Measurements from ENCODE around the gene GAL. TPM values are rescaled to one million over a fixed set of nuclear protein-coding genes. Genes with fewer than 3 reads are reported as not detected.

The GAL gene
- total RNA-seq, 1 donor from 2014 or later, result 0.34 TPM

DNA sequence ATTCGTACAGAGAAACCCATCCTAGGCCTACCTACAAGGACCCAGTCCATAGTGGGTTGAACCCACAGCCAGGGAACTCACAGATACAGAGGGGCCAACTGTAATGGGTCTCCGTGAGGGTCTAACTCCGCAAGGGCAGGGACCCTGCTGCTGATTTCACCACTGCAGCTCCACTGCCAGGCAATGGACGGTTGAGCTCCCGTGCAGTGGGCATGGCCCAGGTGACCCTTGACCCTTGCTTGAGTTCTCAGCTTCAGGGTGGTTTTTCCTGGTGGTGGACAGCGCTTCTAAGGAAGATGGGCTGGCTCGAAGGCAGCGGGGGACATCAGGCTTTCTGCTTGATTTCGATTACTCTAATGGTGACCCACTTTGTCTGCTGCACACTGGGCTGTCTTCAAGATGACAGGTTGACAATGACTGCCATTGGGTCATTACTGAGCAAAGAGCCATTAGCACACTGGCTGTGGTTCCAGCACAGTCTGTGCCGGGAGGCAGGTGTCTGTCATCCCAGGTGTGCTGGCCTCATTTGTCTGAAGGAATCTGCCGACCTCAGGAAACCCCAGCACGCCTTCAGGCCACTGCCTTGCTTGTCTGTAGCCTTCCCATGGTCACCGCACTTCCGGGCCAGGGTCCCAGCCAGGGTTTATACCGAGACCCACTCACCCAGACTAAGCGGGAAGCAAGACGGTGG is 3.7 kb upstream of the GAL start:
- intact Hi-C loops (cut with micrococcal nuclease), result no loop called here

- intact Hi-C loops (cut with micrococcal nuclease), result no loop called here
These were observed 1.8 kb upstream of the GAL start for GRCh38 chr11:68682531-68682961.

GRCh38 chr11:68683121-68683520 is 1.2 kb upstream of the GAL start:
- intact Hi-C loops (cut with micrococcal nuclease), result no loop called here

DNA sequence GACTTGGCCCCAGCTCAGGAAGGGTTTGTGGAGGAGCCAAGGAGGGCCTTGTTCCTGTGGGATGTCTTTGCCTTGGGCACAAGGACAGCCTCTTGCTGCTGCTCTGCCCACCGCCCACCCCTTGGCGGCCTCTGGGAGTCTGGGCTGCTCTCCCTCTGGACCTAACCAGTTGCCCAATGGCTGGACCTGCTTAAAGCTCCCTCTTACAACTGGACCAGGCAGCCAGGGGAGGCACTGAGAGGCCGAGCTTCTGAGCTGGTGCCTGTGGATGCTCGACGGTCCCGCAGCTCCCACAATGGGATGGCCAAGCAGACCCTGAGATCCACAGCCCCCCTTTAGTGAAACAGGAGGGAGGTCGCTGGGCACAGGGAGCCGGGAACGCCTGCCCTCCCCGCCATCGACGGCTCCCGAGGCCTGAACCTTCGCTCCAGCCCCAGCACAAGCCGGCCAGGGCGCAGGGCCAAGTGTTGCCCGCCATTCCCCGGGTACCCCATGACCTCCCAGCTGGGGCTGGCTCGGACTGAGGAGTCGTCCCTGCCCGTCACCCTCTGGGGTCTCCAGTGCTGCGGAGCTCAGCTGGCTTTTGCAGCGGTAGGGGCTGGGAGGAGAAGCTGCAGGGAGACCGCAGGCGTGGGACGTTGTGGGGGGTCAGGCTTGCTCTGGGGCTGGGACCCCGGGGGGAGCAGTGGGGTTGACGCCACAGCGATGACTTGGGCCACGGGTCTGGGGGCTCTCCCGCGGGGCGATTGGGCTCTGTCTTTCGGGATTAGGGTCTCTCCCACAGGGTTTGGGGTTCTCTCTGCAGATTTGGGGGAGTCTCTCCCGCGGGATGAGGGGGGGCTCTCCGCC is 584 bp upstream of the GAL start:
- intact Hi-C loops (cut with micrococcal nuclease), result no loop called here

- intact Hi-C loops (cut with micrococcal nuclease), result no loop called here
These were observed 1.5 kb downstream of the GAL start for GRCh38 chr11:68685656-68686380.

DNA sequence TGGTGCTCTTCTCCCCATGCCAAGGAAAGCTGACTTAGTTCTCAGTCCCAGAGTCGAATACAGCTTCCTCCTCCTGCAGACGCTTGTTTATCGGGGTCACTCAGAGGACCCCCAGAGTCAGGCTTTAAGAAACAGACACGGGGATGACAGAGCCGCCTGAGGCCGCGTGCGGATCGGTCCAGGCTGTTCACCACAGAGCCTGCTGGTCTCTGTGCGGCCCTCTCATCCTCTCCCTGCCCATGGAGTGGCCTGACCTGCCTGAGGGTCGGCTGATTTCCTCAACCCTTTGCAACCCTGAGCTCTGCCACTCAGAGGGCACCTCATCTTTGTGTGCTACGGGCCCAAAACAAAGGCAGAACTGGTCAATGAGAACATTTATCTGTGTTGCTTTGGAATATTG is 2.1 kb downstream of the GAL start:
- intact Hi-C loops (cut with micrococcal nuclease), result no loop called here

DNA sequence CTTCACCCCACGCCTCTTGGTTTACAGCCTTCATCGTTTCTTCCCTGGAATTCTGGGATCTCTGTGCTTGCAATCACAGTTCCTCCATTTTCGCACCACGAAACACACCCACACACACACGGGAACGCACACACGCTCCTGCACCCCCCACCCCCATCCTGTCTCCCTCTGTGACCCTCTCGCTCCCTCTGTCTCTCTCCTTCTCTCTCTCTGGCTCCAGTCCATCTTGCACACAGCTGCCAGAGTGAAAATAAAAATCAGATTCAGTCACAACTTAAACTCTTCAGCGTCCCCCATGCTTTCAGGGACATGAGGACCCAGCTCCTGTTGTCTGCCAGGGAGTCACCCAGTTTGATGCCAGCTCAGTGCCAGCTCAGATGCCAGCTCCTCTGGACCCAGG is 3.0 kb downstream of the GAL start:
- intact Hi-C loops (cut with micrococcal nuclease), result no loop called here

DNA sequence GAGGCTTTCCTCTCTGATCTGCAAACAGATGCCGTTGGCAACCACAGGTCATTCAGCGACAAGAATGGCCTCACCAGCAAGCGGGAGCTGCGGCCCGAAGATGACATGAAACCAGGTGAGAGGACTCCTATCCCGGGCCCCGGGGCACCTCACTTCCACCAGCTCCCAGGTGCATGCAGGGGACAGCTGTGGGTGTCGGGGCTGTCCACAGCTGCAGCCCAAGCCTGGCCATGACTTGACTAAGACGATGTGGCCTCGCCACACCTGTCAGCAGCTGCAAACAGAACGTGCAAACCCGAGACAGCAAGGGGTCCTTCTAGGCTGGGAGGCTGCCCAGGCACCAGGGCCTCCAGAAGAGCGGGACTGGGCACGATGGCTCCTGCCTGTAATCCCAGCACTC is 3.6 kb downstream of the GAL start:
- intact Hi-C loops (cut with micrococcal nuclease), result no loop called here

GRCh38 chr11:68688881-68689280 is 4.5 kb downstream of the GAL start:
- intact Hi-C loops (cut with micrococcal nuclease), result no loop called here

DNA sequence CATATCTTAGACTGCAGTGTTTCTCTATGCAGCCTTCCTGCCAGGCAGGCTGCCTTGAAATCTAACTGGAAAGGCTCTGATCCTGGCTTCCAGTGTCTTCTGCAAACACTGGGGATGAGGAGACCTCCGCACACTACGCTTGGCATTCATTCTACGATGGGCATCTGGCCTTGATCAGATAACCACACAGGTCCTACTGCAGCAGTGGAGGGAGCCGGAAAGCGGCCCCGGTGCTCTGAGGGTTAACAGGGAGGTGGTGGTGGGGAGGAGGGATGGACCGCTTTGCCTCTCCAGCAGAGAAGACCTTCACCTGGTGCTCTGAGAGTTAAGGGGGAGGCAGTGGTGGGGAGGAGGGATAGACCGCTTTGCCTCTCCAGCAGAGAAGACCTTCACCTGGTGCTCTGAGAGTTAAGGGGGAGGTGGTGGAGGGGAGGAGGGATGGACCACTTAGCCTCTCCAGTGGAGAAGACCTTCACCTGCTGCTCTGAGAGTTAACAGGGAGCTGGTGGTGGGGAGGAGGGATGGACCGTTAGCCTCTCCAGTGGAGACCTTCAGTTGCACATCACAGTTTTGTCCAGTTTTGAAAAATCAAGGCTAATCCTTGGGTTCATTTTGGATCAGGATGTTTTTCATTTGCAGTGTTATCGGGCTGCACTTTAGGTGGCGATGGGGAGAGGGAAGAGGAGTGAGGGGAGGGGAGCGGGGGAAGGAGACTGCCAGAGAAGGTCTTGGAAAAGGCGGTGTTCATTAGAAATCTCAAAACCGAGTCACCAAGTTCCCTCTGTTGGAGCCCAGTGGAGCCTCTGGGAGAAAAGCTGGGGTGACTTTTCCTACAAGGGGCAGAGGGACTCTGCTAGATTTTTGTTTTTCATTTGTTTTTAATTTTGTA is 5.6 kb downstream of the GAL start:
- intact Hi-C loops (cut with micrococcal nuclease), result no loop called here

DNA sequence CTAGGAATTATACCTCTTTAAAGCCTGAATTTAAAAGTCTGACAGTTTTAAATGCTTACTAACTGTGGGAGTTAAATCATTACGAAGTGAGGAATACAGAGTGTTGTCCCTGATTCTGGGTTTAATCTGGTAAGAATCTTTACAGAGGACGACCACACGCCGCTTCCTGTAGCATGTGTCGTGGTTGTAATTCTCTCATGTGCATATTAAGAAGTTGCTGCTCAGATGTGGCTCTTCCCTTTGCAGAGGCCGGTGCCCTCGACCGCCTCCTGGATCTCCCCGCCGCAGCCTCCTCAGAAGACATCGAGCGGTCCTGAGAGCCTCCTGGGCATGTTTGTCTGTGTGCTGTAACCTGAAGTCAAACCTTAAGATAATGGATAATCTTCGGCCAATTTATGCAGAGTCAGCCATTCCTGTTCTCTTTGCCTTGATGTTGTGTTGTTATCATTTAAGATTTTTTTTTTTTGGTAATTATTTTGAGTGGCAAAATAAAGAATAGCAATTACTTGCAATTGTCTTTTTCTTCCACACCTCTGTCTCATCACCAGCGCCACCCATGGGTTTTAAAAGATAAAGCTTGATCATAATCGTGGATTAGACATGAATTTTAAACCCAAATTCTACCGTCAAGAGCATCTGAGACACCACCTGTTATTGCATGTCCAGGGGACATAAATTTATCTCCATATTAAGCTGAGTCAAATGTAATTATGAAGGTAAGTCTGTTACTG is 6.5 kb downstream of the GAL start:
- intact Hi-C loops (cut with micrococcal nuclease), result no loop called here

GRCh38 chr11:68691402-68691784 is 7.0 kb downstream of the GAL start:
- intact Hi-C loops (cut with micrococcal nuclease), result no loop called here

DNA sequence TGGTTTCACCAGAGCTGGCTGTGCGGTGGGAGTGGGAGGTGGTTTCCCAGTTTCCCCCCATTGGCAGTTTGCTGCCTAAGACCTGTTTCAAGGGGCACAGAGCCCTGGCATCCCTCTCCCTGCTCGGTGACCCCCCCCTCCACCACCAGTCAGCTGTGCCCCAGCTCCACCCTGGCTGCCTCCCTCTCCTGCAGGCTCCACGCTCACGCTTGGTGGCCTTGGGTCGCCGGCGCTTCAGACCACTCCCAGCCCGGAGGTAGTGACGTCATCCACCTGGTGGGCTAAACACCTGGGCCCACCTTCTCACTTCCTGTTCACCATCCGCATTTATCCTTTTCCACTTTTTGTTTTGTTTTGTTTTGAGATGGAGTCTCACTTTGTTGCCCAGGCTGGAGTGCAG is 7.8 kb downstream of the GAL start:
- intact Hi-C loops (cut with micrococcal nuclease), result no loop called here

DNA sequence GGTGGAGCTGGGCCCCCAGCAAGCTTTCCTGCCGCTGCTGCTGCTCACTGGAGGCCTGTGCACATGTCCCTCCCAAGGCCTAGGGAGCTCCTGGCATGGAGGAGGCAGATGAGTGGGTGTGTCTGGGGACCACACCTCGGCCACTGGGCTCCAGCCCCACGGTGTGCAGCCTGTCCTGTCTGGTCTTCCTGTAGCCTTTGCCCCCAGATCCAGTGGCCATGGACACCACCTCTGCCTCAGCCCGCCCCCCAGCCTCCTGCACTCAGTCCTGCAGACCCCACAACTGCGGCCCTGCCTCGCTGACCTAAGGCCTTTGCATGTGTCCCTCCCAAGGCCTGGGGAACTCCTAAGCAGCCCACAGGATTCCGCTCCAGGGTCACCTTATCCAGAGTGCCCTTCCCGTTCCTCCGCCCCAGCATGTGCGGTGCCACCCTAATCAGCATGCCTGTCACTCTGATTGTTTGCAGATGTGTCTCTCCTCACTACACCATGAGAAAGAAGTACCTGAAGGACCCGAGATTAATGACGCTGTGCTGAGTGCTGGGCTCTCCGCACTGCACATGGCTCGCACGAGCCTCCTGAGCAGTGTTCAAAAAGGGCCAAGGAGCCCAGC is 8.6 kb downstream of the GAL start:
- intact Hi-C loops (cut with micrococcal nuclease), result no loop called here

DNA sequence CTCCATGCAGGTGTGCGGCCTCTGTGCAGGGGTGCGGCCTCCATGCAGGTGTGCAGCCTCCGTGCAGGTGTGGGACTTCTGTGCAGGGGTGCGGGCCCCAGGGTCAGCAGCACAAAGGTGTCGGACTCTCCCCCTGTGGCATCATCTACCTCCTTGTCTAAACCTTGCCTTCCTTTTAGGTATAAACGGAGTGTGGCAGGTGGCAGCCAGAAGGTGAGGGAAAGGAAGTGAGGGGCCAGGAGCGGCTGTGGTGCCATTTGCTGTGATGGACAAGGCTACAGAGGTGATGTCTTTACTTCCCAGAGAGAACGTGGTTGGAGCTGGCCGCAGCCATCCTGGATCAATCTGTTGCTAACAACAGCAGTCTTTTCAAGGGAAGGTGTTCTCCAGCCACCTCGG is 9.1 kb downstream of the GAL start:
- intact Hi-C loops (cut with micrococcal nuclease), result no loop called here

DNA sequence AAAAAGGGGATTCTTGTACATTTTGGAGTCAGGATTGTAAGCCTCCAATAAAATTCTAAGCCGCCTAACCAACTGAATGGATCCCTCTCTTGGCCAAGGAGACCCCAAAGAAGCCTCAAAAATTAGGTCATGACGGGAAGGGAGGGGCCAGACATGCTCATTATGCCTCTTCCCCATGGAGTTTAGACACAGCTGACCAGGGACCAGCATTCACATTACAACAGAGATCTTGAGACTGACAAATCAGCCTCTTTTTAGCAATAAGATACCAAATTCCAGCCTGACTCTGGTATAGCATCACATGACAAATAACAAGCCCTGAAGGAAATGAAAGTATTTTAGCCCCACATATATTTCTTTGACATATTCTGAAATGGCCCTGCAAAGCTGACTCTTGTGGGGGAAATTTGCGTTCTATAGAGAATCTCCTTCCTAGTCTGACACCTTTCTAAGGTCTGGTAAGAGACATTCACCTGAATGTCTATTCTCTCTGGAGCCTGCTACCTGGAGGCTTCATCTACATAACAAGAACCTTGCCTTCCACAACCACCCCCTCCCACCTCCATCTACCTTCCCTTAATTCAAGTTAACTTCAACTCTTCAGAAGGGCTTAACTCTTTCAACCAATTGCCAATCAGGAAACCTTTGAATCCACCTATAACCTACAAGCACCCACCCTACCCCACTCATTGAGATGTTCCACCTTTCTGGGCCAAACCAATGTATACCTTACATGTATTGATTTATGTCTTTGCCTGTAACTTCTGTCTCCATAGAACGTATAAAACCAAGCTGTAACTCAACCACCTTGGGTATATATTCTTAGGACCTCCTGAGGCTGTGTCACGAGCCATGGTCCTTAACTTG is 10.3 kb downstream of the GAL start:
- intact Hi-C loops (cut with micrococcal nuclease), result no loop called here

DNA sequence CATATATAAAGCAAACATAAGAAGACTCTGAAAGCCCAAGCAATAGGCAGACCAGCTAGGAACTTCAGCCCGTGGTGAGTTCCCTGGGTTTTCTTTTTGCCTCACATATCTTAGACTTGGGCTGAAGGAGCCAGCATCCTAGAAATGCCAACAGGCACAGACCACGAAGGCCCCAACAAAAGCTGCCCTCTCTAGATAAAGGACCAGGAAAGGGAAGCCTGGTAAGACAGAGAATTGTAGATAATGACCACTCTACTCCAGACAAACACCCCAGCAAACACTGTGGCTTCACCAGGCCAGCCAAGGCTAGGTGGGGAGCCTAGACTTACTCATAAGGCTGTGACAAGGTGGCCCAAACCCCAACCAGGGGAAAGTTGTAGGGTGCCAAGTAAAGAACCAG is 11.2 kb downstream of the GAL start:
- intact Hi-C loops (cut with micrococcal nuclease), result no loop called here

DNA sequence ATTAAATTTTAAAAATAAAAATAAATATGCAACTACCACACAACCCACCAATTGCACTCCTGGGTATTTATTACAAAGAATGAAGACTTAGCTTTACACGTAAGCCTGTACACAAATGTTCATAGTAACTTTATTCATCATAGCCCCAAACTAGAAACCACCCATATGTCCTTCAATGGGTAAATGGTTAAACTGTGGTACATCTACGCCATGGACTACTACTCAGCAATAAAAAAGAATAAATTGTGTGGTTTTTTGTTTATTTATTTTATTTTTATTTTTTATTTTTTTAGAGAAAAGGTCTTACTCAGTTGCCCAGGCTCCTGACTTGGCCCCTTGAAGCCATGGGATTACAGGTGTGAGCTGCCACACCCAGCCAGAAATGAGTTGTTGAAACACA is 14.6 kb downstream of the GAL start:
- intact Hi-C loops (cut with micrococcal nuclease), result no loop called here

DNA sequence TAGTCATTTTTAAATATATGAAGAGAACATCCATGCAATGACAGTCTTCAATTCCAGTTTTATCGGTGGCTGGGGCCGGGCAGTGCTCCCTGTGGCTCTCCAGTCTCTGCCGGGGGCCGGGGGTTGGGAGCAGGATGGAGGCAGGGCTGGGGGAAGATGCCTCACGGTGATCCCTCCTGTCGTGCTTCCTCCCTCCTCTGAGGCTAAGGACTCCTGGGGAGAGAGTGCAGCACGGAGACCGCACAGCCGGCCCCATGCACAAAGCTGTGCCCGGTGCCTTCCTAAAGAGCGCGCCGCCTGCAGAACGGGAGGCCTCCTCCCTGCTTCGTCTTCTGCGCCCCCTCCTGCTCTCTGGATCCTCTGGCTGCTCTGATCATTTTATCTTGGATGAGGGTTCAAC is 20.5 kb downstream of the GAL start:
- intact Hi-C loops (cut with micrococcal nuclease), result no loop called here

Measured in T-helper 1 cell treated with Interleukin-12 subunit alpha and Interleukin-12 subunit beta and Interleukin-4 antibody, amounts not matched to agents 30 ng/mL and 1 ng/mL, for 36 hours (primary cell).